ENCODE results near the gene PRTN3.

GRCh38 chr19:844546-844971 lies 3.8 kb downstream of the PRTN3 start:
- TF ChIP-seq POLR2A (IDR thresholded peaks at IDR 0.05) (no peak), CTCF (IDR thresholded peaks at IDR 0.05) (no peak)
